NAMALWA (cell line): ENCODE results near the gene IQSEC2.

ENCODE experiments used
- DNase-seq: peaks from one replicate; pipeline ENCODE4 v3.0.0-alpha.2; 2015; ENCODE audit warnings: low spot score

The IQSEC2 gene

GRCh38 chrX:53305219-53305995 is 24.0 kb upstream of the IQSEC2 start:
- no peak for DNase-seq

- DNase-seq, result no peak
These were observed 21.8 kb upstream of the IQSEC2 start for GRCh38 chrX:53303195-53303594.

DNA sequence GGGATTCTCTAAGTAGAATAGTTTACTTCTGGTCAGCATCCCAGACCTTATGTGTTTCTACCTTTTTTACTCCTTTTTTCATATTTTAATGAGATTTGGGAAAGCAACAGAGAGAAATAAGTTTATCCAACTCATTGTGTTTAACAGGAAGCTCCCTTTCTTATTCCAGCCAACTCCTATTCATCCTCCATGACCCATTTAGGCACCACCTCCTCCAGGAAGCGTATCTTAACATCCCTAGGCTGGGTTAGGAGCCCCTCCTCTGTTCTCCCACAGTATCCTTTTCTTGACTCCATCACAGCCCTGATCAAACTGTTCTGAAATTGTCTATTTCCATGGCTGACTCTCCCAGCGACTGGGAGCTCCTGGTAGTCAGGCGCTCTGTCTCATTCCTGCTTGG is 18.8 kb upstream of the IQSEC2 start:
- no peak for DNase-seq

- peak; percentile 36 for DNase-seq
These were observed 12.8 kb upstream of the IQSEC2 start for GRCh38 chrX:53294024-53294648.

- no peak for DNase-seq
These were observed 10.2 kb upstream of the IQSEC2 start for GRCh38 chrX:53291596-53291995.

DNA sequence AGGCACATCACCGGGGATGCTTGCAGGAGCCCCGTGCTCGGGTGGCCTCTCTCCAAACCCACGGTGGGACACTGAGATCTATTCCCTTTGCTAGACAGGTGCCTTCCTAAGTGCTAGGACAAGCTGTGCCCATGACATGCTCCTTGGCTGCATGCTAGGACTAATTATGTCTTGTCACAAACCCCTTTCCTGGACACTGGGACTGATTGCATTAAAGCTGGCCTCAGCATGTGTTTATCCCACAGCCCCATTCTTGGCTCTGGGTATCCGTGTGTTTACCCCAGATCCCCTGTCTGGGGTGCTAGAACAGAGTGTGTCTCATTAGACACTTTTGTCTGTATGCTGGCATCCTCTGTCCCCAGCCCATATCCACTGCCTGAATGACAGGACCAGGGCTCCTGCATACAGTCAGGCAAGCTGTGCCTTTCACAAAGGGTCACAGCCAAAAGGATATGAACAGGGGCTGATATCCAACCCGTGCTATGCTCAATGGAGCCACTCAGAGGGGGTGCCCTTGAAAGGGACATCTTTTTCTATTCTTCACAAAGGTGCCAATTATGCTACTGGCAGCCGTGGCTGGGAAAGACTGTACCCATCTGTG is 9.2 kb upstream of the IQSEC2 start:
- no peak for DNase-seq

GRCh38 chrX:53288189-53288588 is 6.8 kb upstream of the IQSEC2 start:
- no peak for DNase-seq

GRCh38 chrX:53287493-53288138 is 6.2 kb upstream of the IQSEC2 start:
- peak; percentile 3 for DNase-seq

DNA sequence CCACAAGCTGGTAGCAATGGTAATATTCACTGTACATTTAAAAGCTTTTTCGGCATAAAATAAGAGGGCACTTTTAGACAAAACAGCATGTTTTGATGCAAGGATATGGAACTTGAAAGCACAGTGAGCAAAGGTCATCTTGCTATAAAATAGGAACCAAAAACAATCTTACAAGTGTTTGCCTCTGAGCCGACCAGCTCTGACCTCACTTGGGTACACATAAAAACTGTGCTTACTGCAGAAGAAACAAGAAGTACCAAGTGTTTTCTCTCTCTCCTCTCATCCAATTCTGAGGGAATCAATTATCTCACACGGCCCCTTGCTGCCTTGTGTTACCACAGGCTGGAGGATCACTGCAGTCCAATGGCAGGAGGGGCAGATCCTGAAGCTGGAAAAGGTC is 4.8 kb upstream of the IQSEC2 start:
- DNase-seq, result no peak

DNA sequence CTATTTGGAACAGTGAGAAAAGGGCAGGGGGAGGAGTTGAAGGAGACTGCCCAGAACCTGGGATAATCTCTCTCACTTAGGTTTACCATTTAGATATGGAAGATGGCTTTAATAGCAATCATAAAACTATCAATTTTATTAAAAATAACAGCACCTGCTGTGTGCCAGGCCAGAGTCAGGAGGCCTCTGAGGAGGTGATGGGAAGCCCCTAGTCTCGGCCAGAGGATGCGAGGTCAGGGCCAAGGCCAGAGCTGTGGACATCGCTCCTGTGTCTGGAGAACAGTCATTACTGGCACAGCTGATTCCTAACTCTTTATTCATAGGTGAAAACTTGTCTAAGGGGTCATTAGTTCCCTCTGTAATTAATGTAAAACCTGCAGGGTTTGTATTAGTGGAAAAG is 4.2 kb upstream of the IQSEC2 start:
- no peak for DNase-seq

DNA sequence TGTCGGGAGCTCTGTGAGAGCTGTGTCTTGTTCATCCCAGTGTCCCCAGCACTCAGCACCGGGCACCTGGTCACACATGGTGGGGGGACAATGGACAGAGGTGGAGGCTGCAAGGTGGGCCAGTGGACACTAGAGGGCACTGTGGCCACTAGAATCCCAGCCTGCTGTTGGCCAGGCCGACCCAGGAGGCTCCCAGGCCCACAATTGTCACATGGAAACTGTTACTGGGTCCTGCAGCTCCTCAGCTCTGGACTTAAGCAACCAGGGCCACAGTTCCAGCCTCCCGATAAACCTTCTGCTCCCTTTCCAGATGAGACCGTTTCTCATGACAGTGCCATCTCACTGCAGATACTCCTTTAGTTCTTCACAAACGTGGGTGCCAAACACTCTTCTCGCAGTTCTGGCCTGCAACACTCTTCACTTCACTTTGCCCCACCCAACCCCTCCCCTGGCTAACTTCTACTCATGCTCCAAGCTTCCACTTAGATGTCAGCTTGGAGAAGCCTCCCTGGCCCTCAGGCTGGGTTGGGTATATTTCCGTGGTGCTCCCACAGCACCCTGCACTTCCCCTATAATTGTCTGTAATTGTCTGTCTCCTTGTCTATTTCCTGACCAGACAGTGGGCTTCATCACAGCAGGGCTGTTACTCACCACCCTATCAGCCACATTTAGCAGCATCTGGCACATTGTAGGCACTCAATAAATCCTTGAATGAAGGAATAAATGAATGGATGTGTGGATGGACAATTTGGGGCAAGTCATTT is 3.5 kb upstream of the IQSEC2 start:
- peak; percentile 42 for DNase-seq

DNA sequence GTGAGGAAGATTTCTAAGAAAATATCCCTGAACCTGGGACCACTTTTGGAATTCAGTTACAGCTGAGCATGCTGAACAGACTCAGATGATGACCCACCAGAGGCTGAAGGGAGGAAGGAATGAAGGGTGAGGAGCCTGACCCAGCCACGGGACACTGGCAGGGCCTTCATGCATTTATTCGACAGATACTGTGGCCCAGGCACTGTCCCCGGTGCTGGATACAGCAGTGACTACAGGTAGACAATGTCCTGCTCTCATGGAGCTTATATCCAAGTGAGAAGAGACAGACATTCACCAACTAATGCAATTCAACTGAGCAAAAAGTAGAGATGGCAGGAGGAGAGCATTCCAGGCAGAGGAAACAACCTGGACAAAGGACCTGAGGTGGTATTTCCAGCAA is 2.2 kb upstream of the IQSEC2 start:
- DNase-seq, result no peak

- no peak for DNase-seq
These were observed 1.7 kb upstream of the IQSEC2 start for GRCh38 chrX:53283099-53283498.

DNA sequence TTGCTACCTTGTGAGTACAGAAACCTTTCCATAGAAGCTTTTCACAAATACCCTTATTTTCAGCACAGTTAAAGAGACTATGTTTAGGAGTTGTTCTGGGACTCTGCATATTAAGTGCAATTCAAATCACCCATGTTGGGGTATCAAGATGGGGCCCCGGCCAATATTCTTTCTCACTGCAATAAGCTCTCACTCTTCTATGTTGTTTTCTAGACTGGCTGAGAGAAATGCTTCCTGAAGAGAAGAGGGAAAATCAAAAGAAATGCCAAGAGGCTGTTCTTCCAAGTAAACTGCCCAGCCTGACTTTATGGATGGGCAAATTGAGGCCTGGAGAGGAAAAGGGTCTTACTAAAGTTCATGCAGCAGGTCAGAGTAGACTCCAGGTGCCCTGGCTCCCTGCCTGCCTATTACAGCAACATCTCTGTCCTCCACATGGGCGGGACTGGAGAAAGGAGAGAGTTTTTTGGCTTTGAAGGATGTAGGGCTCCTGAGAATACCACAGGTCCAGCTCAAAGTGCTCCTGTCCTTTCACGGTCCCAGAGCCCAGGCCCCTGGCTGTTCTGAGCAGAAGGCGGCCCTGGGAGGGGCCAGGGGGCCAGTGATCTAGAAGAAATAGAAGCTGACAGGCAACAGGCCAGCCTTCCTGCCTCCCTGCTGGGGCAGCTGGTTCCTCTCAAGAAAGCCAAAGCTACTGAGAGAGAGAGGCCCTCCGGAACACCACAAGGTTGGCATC is 745 bp upstream of the IQSEC2 start:
- DNase-seq, result no peak

GRCh38 chrX:53280331-53281320 is 758 bp downstream of the IQSEC2 start:
- DNase-seq, result no peak

DNA sequence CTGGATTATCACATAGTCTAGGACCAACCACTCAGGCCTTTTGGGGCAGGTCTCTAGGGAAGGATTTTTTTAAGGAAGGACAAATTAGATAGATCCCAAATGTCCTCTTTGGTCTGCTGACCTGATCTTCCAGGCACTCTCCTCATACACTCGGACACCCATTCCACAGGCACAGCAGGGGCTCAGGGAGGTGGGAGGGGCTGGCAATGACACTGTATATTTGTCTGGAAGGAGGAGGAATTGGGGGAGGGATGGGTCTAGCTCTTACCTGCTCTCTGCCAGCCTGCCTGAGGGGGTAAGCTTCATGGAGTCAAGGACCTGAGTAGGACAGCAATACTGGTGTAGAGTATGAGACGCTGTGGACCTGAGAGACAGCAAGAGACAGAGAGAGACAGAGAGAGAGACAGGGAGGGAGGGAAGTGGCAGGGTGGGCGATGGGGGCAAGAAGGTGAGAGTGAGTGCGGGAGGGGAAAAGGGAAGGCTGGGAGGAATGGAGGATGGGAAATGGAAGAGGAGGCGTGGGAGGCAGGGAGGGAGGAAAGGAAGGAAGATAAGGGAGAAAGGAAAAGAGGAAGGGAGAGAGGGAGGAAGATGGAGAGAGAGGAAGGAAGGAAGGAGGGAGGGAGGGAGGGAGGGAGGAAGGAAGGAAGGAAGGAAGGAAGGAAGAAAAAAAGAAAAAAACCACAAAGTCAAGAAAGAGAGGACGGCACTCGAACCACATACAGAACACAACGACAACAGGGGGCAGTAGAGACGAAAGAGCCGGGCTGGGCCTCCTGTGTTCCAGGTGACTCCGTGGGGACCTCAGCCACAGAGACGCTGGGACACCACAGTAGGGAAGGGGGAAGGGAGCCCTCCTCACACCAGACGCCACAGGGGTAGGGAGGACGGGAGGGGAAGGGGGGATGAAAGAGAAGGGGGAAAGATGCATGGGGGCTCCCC is 1.8 kb downstream of the IQSEC2 start:
- DNase-seq, result no peak

DNA sequence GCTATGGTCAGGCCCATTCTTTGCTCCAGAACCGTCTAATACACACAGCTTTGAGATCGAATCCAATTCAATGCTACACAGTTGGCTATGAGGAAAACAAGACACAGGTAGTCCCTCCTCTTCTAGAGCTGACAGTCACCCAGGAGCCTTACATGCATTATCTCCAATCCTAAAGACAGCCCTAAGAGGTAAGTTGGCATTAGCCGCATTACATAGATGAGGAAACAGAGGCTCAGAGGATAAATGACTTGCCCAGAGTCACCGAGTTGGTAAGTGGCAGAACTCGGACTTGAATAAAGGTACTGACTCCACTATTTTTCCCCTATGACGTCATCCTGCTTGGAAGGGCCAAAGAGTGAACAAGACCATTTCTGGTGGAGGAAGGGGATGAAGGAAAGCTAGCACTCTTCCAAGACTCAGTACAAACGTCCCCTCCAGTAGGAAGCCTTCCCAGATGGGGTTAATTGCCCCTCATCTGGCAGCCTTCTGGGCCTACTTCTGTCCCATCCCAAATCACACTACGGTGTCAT is 8.5 kb downstream of the IQSEC2 start:
- no peak for DNase-seq

GRCh38 chrX:53269536-53270107 is 11.8 kb downstream of the IQSEC2 start:
- no peak for DNase-seq
